Peyer's patch (tissue), 4 donors: Measurements from ENCODE around the gene ABR. TPM values are rescaled to one million over a fixed set of nuclear protein-coding genes. Genes with fewer than 3 reads are reported as not detected.

Experiments
- DNase-seq, 3 donors: peaks; one replicate each; pipeline ENCODE4 v3.0.0-alpha.2; 2017 to 2019
- H3K27ac ChIP-seq, 4 donors: fragments of 200-600 bp; sonication (generic); one replicate each; pipeline ENCODE4 v1.5.1; 2016 to 2019
- H3K27me3 ChIP-seq, 2 donors: fragments of 200-600 bp; sonication (generic); one replicate each; pipeline ENCODE4 v1.5.1; 2019
- H3K36me3 ChIP-seq, 3 donors: fragments of 200-600 bp; sonication (generic); one replicate each; pipeline ENCODE4 v1.5.1; 2016 to 2019
- H3K4me1 ChIP-seq, 4 donors: fragments of 200-600 bp; sonication (generic); one replicate each; pipeline ENCODE4 v1.5.1; 2016 to 2019
- H3K4me3 ChIP-seq, 4 donors: fragments of 200-600 bp; sonication (generic); 1 replicate in 3 of 4; 2 replicates in 1 of 4; pipeline ENCODE4 v1.5.1; 2016 to 2019; ENCODE audit warnings: mild to moderate bottlenecking in 1 of 4
- H3K9me3 ChIP-seq, 4 donors: fragments of 200-600 bp; sonication (generic); one replicate each; pipeline ENCODE4 v1.5.1; 2016 to 2019; ENCODE audit warnings: mild to moderate bottlenecking in 1 of 4
- POLR2A ChIP-seq, 2 donors: fragments of 450-650 bp; IDR thresholded peaks; one replicate each; pipeline ENCODE4 v1.5.1; 2017; ENCODE audit warnings: antibody characterized with exemption in 2 of 2, mild to moderate bottlenecking in 2 of 2, moderate library complexity in 2 of 2
- total RNA-seq, 4 donors: library from RNA; depleted of rRNA; stranded (reverse); fragments of >200 nt; gene quantifications; one replicate each; pipeline ENCODE4 v1.1.0, GENCODE V29; 2016
- TF ChIP-seq, protein P1 (sequence below), 6 experiments: fragments of 450-650 bp in 4 of 6; fragments of 200-600 bp in 2 of 6; sonication (generic) in 1 of 6; IDR thresholded peaks; one replicate each; pipeline ENCODE4 v1.5.1; 2017 to 2019; ENCODE audit warnings: antibody characterized with exemption in 6 of 6, mild to moderate bottlenecking in 3 of 6, moderate library complexity in 1 of 6

ABR gene
- total RNA-seq, 4 donors from 2014 or later: 220 to 753 (median 440) TPM

DNA sequence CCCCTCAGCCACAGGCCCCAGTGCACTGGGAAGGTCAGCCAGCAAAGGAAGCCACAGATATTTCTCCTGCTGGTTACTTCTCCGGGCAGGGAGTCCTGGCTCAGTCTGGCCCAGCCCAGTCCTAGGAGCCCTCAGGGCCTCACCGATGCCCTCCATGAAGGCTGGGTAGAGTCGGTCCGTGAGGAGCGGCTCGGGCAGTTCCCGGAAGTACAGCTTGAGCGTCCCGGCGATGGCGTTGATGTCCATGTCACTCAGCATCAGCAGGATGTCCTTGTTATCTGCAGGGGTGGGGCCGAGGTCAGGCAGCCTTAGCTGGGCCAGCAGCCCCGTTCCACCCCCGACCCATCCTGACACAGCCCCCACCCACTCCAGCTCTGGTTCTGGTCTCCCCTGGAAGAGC is 169.2 kb downstream of the ABR start:
- Histone ChIP-seq H3K36me3 (peaks cover 0 to 81% (median 5%) of the 10 kb centered on the region in 3 donors), H3K4me1 (peaks cover 0 to 10% (median 0%) of the 10 kb centered on the region in 4 donors), H3K27ac (peak overlapping the region in 1 of 4 donors; percentile 19), H3K27me3 (no peaks in the 10 kb centered on the region), H3K4me3 (no peak overlapping the region), H3K9me3 (no peaks in the 10 kb centered on the region)
- TF ChIP-seq, protein P1, sequence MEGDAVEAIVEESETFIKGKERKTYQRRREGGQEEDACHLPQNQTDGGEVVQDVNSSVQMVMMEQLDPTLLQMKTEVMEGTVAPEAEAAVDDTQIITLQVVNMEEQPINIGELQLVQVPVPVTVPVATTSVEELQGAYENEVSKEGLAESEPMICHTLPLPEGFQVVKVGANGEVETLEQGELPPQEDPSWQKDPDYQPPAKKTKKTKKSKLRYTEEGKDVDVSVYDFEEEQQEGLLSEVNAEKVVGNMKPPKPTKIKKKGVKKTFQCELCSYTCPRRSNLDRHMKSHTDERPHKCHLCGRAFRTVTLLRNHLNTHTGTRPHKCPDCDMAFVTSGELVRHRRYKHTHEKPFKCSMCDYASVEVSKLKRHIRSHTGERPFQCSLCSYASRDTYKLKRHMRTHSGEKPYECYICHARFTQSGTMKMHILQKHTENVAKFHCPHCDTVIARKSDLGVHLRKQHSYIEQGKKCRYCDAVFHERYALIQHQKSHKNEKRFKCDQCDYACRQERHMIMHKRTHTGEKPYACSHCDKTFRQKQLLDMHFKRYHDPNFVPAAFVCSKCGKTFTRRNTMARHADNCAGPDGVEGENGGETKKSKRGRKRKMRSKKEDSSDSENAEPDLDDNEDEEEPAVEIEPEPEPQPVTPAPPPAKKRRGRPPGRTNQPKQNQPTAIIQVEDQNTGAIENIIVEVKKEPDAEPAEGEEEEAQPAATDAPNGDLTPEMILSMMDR (IDR thresholded peaks at IDR 0.05): no peak
- no peak for TF ChIP-seq POLR2A (IDR thresholded peaks at IDR 0.05)
- DNase-seq: no peak

DNA sequence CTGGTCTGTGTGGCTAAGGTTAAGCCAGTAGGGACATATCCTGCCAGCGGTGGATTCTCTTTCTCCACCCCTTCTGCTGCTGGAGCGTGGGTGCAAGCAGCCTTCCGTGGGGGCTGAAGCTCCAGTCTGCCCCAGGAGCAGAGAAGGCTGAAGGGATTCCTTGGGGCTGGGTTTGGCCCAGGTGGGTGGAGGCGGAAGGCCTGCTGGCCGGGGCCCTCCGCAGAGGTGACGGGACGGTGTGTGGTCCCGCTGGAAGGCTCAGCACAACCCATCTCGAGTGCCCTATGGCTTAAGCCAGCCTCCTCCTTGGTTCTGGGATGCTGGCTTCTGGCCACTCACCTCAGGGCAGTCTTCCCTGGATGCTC is 169.7 kb downstream of the ABR start:
- Histone ChIP-seq H3K36me3 (peaks cover 0 to 86% (median 5%) of the 10 kb centered on the region in 3 donors), H3K9me3 (no peaks in the 10 kb centered on the region), H3K4me1 (peaks cover 0 to 15% (median 0%) of the 10 kb centered on the region in 4 donors), H3K4me3 (no peak overlapping the region), H3K27me3 (no peaks in the 10 kb centered on the region), H3K27ac (peak overlapping the region in 1 of 4 donors; percentile 12)
- TF ChIP-seq, protein P1 (IDR thresholded peaks at IDR 0.05): no peak
- no peak for TF ChIP-seq POLR2A (IDR thresholded peaks at IDR 0.05)
- DNase-seq: no peak

DNA sequence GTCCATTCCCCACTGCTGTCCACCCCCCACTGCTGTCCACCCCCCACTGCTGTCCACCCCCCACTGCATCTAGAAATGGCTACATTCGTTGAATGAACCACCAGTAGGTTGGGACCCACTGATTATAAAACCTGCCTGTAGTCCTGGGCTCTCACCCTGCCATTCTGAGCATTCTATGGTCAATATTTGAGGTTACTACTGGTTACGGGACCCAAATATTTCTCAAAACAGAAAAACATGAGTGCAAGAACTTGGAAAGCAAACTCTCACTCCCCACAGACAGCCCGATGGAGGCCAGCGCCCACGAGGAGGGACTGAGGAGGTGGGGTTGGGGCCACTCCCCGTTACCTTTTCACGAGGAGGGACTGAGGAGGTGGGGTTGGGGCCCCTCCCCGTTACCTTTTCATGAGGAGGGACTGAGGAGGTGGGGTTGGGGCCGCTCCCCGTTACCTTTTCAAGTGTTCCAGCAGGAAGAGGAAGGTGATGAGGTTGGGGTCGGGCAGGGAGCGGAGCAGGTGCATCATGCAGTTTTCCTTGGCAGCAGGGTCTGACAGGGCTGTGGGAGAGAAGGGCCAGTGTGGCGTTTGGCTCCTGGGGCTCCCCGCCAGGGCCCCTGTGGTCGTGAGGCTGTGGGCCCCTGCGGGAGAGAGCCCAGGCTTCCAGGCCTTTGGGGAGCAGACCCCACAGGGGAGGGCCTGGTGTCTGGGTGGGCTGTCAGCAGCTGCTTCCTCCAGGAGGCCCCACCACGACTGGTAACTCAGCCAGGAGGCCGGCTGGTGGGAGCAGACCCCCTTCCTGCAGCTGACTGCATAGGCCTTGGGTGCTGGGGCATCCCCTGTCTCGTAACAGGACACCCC is 170.3 kb downstream of the ABR start:
- Histone ChIP-seq H3K4me3 (no peak overlapping the region), H3K9me3 (no peaks in the 10 kb centered on the region), H3K4me1 (peaks cover 0 to 21% (median 0%) of the 10 kb centered on the region in 4 donors), H3K36me3 (peaks cover 0 to 92% (median 5%) of the 10 kb centered on the region in 3 donors), H3K27me3 (no peaks in the 10 kb centered on the region), H3K27ac (peak overlapping the region in 2 of 4 donors; percentile 12 to 47)
- DNase-seq: no peak
- TF ChIP-seq, protein P1 (IDR thresholded peaks at IDR 0.05): no peak
- TF ChIP-seq POLR2A (IDR thresholded peaks at IDR 0.05): no peak

DNA sequence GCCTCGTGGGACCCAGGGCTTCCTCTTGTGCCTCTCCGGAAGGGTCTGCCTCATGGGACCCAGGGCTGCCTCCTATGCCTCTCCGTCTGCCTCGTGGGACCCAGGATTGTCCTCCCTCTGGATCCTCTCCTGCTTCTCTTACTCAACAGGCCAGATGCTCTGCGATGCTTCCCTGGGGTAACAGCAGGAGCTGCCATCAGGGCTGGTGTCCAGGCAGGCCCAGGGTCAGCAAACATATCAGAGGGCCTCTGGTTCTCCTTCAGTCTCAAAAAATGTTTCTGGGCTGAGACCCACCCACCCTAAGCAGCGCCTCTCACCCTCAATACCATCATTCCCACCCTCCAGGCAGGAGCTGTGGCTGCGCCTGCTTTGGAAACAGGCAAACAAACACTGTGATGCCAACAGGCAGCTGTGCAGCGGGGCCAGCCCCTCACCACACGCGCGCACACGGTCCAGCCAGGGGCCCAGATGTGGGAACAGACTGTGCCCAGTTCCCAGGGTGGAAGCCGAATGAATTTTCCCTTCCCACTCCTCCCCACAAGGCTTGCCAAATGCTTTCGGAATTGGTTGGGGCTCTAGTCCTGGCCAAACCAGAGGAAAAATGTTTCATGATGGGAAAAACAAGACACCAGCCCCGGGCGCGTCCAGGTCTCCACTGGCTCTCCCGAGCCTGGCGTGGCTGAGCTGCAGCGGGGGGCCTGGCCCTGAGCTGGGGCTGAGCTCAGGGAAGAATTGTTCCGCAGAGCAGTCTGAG is 171.6 kb downstream of the ABR start:
- H3K27ac ChIP-seq: peak overlapping the region; percentile 40 to 49 (median 48)
- no peaks in the 10 kb centered on the region for H3K27me3 ChIP-seq
- TF ChIP-seq, protein P1 (IDR thresholded peaks at IDR 0.05): no peak
- no peak for TF ChIP-seq POLR2A (IDR thresholded peaks at IDR 0.05)
- DNase-seq: no peak
- no peak overlapping the region for H3K4me3 ChIP-seq
- H3K4me1 ChIP-seq: peaks cover 0 to 32% (median 0%) of the 10 kb centered on the region in 4 donors
- H3K36me3 ChIP-seq: peaks cover 0 to 96% (median 5%) of the 10 kb centered on the region in 3 donors
- no peaks in the 10 kb centered on the region for H3K9me3 ChIP-seq

DNA sequence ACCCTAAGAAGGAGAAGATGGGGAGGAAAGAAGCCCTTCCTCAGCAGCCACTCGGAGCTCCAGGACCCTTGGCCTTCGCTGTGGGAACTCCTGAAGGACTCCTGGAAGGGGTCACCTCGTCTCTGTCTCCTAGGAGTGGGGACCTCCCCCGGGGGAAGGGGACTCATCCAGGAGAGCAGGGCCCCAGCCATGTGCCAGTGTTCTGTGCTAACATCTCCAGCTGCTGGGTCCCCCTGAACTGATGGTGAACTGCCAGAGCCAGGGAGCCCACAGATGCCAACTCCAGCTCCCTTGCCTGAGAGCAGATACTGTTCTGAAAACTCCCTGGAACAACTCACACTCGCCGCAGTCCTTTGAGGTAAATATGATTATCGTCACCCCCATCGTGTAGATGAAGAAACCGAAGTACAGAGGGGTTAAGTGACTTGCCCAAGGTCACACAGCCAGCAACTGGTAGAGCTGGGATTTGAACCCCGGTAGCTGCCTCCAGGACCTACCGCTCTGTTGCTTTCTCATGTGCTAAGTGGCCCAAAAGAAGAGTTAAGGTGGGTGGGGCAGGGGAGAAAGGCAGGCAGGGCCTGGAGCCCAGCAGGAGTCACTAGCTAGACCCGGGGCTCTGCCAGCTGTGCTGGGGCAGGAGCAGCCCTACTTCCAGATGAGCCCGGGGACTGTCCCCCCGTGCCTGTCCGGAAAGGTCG is 172.3 kb downstream of the ABR start:
- Histone ChIP-seq H3K36me3 (peaks cover 0 to 94% (median 5%) of the 10 kb centered on the region in 3 donors), H3K4me3 (no peak overlapping the region), H3K9me3 (no peaks in the 10 kb centered on the region), H3K27ac (peak overlapping the region; percentile 40 to 48 (median 46)), H3K4me1 (peaks cover 0 to 39% (median 0%) of the 10 kb centered on the region in 4 donors), H3K27me3 (no peaks in the 10 kb centered on the region)
- TF ChIP-seq POLR2A (IDR thresholded peaks at IDR 0.05): no peak
- TF ChIP-seq, protein P1 (IDR thresholded peaks at IDR 0.05): no peak
- DNase-seq: no peak
